Gastrocnemius medialis (tissue), 4 donors: Measurements from ENCODE around the gene TRIO. TPM values are rescaled to one million over a fixed set of nuclear protein-coding genes. Genes with fewer than 3 reads are reported as not detected.

Source experiments
- ATAC-seq, 2 donors: fragments of 150-250 bp; one replicate each; pipeline ENCODE4 v1.9.1; 2016
- DNase-seq, 2 donors: peaks; one replicate each; pipeline ENCODE4 v3.0.0-alpha.2; 2019
- H3K27ac ChIP-seq, 4 donors: fragments of 200-600 bp; sonication (generic); 1 replicate in 1 of 4; 2 replicates in 3 of 4; pipeline ENCODE4 v1.5.1; 2016 to 2018; ENCODE audit warnings: mild to moderate bottlenecking in 2 of 4, moderate library complexity in 1 of 4
- H3K27me3 ChIP-seq, 3 donors: fragments of 200-600 bp; sonication (generic) in 2 of 3; 1 replicate in 1 of 3; 2 replicates in 2 of 3; pipeline versions ENCODE4 v1.5.1 to v1.6.0; 2016 to 2019; ENCODE audit warnings: mild to moderate bottlenecking in 1 of 3, moderate library complexity in 1 of 3
- H3K36me3 ChIP-seq, 2 donors: fragments of 200-600 bp; sonication (generic) in 1 of 2; one replicate each; pipeline ENCODE4 v1.5.1; 2017 to 2018
- H3K4me1 ChIP-seq, 2 donors: fragments of 200-600 bp; sonication (generic) in 1 of 2; one replicate each; pipeline ENCODE4 v1.5.1; 2016 to 2017; ENCODE audit warnings: mild to moderate bottlenecking in 2 of 2
- H3K4me3 ChIP-seq, 4 donors: fragments of 200-600 bp; sonication (generic) in 3 of 4; 1 replicate in 1 of 4; 2 replicates in 3 of 4; pipeline ENCODE4 v1.5.1; 2016 to 2019; ENCODE audit warnings: mild to moderate bottlenecking in 2 of 4
- H3K9me3 ChIP-seq, 3 donors: fragments of 200-600 bp; sonication (generic) in 2 of 3; 1 replicate in 1 of 3; 2 replicates in 2 of 3; pipeline ENCODE4 v1.5.1; 2016 to 2019
- POLR2A ChIP-seq, 2 donors: fragments of 450-650 bp; IDR thresholded peaks; one replicate each; pipeline ENCODE4 v1.6.1; 2017; ENCODE audit warnings: antibody characterized with exemption in 2 of 2, mild to moderate bottlenecking in 2 of 2, moderate library complexity in 2 of 2
- in situ Hi-C, 4 donors: fragments of 200-750 bp; cut with MboI; loops; one replicate each; pipeline versions ENCODE4 v1.15.0 to v1.8.0; 2017; ENCODE audit warnings: low sequenced_read_pairs in 4 of 4
- intact Hi-C: fragments of 100-400 bp; cut with DNase I; formaldehyde crosslinking; loops from one replicate; pipeline ENCODE4 v1.15.1; 2023; ENCODE audit warnings: low total_unique reads
- total RNA-seq, 4 donors: library from RNA; depleted of rRNA; stranded (reverse); fragments of >200 nt; gene quantifications; one replicate each; pipeline versions ENCODE4 v1.1.0 to v1.2.3, GENCODE V29; 2016
- TF ChIP-seq, protein P1 (sequence below), 5 experiments: fragments of 450-650 bp in 3 of 5; fragments of 200-600 bp in 2 of 5; sonication (generic) in 2 of 5; IDR thresholded peaks in 4 of 5; conservative IDR thresholded peaks in 1 of 5; 1 replicate in 4 of 5; 2 replicates in 1 of 5; pipeline ENCODE4 v1.5.1; 2016 to 2019; ENCODE audit warnings: antibody characterized with exemption in 5 of 5, mild to moderate bottlenecking in 3 of 5, moderate library complexity in 3 of 5

Gene TRIO
- total RNA-seq, 4 donors from 2014 or later, result 31.5 to 57.5 (median 50.4) TPM

DNA sequence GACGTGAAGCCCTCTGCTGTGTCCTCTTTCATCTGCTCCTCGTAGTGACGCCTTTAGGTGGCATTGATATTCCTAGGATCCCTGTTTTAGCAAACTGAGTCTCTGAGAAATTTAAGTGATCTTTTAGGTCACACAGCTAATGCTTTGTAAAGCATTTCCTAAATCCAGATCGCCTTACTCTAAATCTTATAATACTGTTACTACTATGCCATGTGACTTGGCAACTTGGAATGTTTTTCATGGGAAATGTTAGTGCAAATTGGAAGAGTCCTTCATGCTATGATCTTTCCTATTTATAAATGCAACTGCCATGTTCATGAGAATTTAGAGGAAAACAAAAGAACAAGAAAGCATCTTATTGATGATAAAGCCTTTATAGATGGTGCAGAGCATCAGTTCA, 212.2 kb downstream of the TRIO start:
- no peaks in the 10 kb centered on the region for H3K9me3 ChIP-seq
- H3K27me3 ChIP-seq, result no peaks in the 10 kb centered on the region
- peaks cover 0 to 15% of the 10 kb centered on the region in 2 donors for H3K36me3 ChIP-seq
- TF ChIP-seq, protein P1, sequence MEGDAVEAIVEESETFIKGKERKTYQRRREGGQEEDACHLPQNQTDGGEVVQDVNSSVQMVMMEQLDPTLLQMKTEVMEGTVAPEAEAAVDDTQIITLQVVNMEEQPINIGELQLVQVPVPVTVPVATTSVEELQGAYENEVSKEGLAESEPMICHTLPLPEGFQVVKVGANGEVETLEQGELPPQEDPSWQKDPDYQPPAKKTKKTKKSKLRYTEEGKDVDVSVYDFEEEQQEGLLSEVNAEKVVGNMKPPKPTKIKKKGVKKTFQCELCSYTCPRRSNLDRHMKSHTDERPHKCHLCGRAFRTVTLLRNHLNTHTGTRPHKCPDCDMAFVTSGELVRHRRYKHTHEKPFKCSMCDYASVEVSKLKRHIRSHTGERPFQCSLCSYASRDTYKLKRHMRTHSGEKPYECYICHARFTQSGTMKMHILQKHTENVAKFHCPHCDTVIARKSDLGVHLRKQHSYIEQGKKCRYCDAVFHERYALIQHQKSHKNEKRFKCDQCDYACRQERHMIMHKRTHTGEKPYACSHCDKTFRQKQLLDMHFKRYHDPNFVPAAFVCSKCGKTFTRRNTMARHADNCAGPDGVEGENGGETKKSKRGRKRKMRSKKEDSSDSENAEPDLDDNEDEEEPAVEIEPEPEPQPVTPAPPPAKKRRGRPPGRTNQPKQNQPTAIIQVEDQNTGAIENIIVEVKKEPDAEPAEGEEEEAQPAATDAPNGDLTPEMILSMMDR (IDR thresholded peaks at IDR 0.05 in 4 of 5, conservative IDR thresholded peaks at IDR 0.05 in 1 of 5), result no peak
- no peak for TF ChIP-seq POLR2A (IDR thresholded peaks at IDR 0.05)
- no peaks in the 10 kb centered on the region for H3K4me1 ChIP-seq
- no peak overlapping the region for H3K27ac ChIP-seq
- no peak for ATAC-seq
- in situ Hi-C loops, result loop anchor here (10.0 to 25.0 kb wide), 4 partner anchors 282 to 657 kb away; no protein-coding TSS in a partner anchor
- DNase-seq, result no peak
- no peak overlapping the region for H3K4me3 ChIP-seq
- intact Hi-C loops, result no loop called here

DNA sequence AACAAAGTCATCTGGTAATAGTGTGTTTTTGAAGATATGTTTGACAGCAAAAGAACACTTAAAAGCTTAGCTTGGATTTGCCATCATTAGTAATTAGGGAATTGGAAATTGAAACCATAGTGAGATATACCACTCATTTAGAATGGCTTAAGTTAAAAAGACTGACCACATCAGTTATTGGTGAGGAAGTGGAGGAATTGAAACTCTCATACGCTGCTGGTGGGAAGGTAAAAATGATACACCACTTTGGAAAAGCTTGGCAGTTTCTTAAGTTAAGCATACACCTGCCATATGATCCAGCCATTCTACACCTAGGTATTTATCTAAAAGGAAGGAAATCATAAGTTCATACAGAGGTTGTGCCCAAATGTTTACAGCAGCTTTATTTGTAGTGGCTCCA, 213.2 kb downstream of the TRIO start:
- Histone ChIP-seq H3K27ac (no peak overlapping the region), H3K4me1 (no peaks in the 10 kb centered on the region), H3K36me3 (peaks cover 0 to 19% of the 10 kb centered on the region in 2 donors), H3K4me3 (no peak overlapping the region), H3K9me3 (no peaks in the 10 kb centered on the region), H3K27me3 (no peaks in the 10 kb centered on the region)
- intact Hi-C loops (no loop called here), in situ Hi-C loops (loop anchor here (10.0 to 25.0 kb wide), 4 partner anchors 281 to 656 kb away; no protein-coding TSS in a partner anchor)
- TF ChIP-seq, protein P1 (IDR thresholded peaks at IDR 0.05 in 4 of 5, conservative IDR thresholded peaks at IDR 0.05 in 1 of 5), result no peak
- no peak for TF ChIP-seq POLR2A (IDR thresholded peaks at IDR 0.05)
- DNase-seq, result no peak
- no peak for ATAC-seq

DNA sequence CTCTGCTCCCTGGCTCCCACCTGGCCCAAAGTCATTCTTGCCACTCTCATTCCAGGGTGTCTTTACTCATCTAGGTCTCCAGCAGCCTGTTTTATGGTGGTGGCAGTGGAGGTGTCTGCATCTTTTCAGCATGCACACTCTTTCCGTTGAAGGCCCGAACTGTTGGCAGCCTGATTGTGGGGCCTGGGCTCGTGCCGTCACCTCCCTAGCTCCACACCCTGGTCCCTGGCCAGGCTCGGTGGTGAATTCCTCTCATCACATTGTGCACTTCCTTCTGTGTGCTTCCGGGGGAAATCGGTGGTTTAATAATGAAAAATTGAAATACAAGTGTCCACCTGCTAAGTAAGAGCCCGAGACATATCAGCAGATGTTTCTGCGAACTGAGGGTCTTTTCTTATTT, 214.3 kb downstream of the TRIO start:
- Histone ChIP-seq H3K27ac (no peak overlapping the region), H3K36me3 (peaks cover 0 to 25% of the 10 kb centered on the region in 2 donors), H3K4me1 (no peaks in the 10 kb centered on the region), H3K27me3 (no peaks in the 10 kb centered on the region), H3K4me3 (no peak overlapping the region), H3K9me3 (no peaks in the 10 kb centered on the region)
- in situ Hi-C loops, result loop anchor here (10.0 to 25.0 kb wide), 4 partner anchors 280 to 655 kb away; no protein-coding TSS in a partner anchor
- intact Hi-C loops, result no loop called here
- DNase-seq (no peak), ATAC-seq (no peak)
- TF ChIP-seq, protein P1 (IDR thresholded peaks at IDR 0.05 in 4 of 5, conservative IDR thresholded peaks at IDR 0.05 in 1 of 5), result no peak
- TF ChIP-seq POLR2A (IDR thresholded peaks at IDR 0.05), result no peak

DNA sequence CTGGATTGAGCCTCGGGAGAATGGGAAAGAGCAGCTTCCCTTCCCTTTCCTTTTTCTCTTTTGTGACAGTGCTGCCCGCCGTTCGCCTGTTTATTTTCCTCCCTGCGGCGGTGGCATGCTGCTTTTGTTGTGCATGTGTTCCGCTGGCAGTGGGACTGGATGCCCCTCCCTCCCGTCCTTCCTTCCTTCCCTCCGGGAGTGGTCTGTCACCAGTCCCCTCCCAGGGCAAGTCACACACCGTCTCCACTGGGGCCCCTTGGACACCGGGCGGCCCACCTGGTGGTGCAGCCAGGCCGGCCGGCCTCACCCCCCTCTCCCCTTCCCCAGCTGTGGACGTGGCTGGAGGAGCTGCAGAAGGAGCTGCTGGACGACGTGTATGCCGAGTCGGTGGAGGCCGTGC, 214.7 kb downstream of the TRIO start:
- in situ Hi-C loops, result loop anchor here (10.0 to 25.0 kb wide), 4 partner anchors 279 to 654 kb away; no protein-coding TSS in a partner anchor
- Histone ChIP-seq H3K9me3 (no peaks in the 10 kb centered on the region), H3K27me3 (no peaks in the 10 kb centered on the region), H3K4me1 (no peaks in the 10 kb centered on the region), H3K36me3 (peaks cover 0 to 25% of the 10 kb centered on the region in 2 donors), H3K27ac (no peak overlapping the region), H3K4me3 (no peak overlapping the region)
- no peak for ATAC-seq
- intact Hi-C loops, result no loop called here
- TF ChIP-seq POLR2A (IDR thresholded peaks at IDR 0.05), result no peak
- TF ChIP-seq, protein P1 (IDR thresholded peaks at IDR 0.05 in 4 of 5, conservative IDR thresholded peaks at IDR 0.05 in 1 of 5), result no peak
- no peak for DNase-seq

DNA sequence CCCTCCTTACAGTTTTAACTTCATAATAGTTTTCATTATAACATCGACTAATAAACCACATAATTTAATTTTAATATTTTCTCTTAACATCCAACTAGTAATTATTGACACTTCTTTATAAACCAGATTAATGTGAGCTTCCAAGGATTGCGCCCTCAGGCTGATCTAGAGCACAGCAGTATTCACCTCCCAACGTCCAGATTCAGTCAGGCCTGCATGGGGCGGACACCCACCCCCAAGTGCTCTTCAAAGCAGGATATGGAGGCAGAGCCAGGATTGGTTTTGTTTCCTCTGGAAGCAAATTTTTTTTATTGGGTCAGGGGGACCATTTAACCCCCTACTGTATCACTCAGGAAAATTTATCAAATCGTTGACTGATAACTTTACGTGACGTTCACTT, 215.4 kb downstream of the TRIO start:
- H3K4me1 ChIP-seq, result no peaks in the 10 kb centered on the region
- no peaks in the 10 kb centered on the region for H3K9me3 ChIP-seq
- ATAC-seq, result no peak
- intact Hi-C loops (no loop called here), in situ Hi-C loops (loop anchor here (10.0 to 25.0 kb wide), 4 partner anchors 279 to 654 kb away; no protein-coding TSS in a partner anchor)
- no peak for TF ChIP-seq POLR2A (IDR thresholded peaks at IDR 0.05)
- TF ChIP-seq, protein P1 (IDR thresholded peaks at IDR 0.05 in 4 of 5, conservative IDR thresholded peaks at IDR 0.05 in 1 of 5), result no peak
- peaks cover 0 to 31% of the 10 kb centered on the region in 2 donors for H3K36me3 ChIP-seq
- no peaks in the 10 kb centered on the region for H3K27me3 ChIP-seq
- no peak overlapping the region for H3K27ac ChIP-seq
- H3K4me3 ChIP-seq, result no peak overlapping the region
- DNase-seq, result no peak
